Suppressor macrophage treated with lipopolysaccharide for 4 hours (primary cell): ENCODE measurements around the gene CELF1.

Experiments used
- DNase-seq: peaks from one replicate; pipeline ENCODE4 v3.0.0-alpha.2; 2020

CELF1 gene

GRCh38 chr11:47478651-47479329 lies 74.1 kb downstream of the CELF1 start:
- DNase-seq, result no peak

- no peak for DNase-seq
Measured at GRCh38 chr11:47477753-47478152, 75.2 kb downstream of the CELF1 start.

GRCh38 chr11:47477323-47477722 lies 75.6 kb downstream of the CELF1 start:
- DNase-seq, result peak; percentile 65

- no peak for DNase-seq
Measured at GRCh38 chr11:47470671-47471070, 82.3 kb downstream of the CELF1 start.

GRCh38 chr11:47469361-47470179 lies 83.4 kb downstream of the CELF1 start:
- peak; percentile 28 for DNase-seq

- DNase-seq, result peak; percentile 46
Measured at GRCh38 chr11:47468598-47469214, 84.2 kb downstream of the CELF1 start.

GRCh38 chr11:47467357-47467756 lies 85.6 kb downstream of the CELF1 start:
- no peak for DNase-seq

- no peak for DNase-seq
Measured at GRCh38 chr11:47466701-47467250, 86.2 kb downstream of the CELF1 start.

- no peak for DNase-seq
Measured at GRCh38 chr11:47466201-47466600, 86.7 kb downstream of the CELF1 start.

GRCh38 chr11:47464483-47464882 lies 88.4 kb downstream of the CELF1 start:
- DNase-seq, result no peak

GRCh38 chr11:47461876-47462275 lies 91.1 kb downstream of the CELF1 start:
- no peak for DNase-seq

GRCh38 chr11:47460571-47461235 lies 92.2 kb downstream of the CELF1 start:
- no peak for DNase-seq

GRCh38 chr11:47454258-47454671 lies 98.7 kb downstream of the CELF1 start:
- peak; percentile 63 for DNase-seq

GRCh38 chr11:47453365-47453764 lies 99.6 kb downstream of the CELF1 start:
- no peak for DNase-seq

- no peak for DNase-seq
Measured at GRCh38 chr11:47451990-47452389, 100.9 kb downstream of the CELF1 start.

- no peak for DNase-seq
Measured at GRCh38 chr11:47451436-47451835, 101.5 kb downstream of the CELF1 start.

GRCh38 chr11:47449541-47449940 lies 103.4 kb downstream of the CELF1 start:
- DNase-seq, result no peak

GRCh38 chr11:47448566-47449427 lies 104.1 kb downstream of the CELF1 start, which contains the start of gene RAPSN:
TSS of gene RAPSN (minus strand) at chr11:47449136. CDS start at chr11:47448964, 172 bp downstream.
- DNase-seq, result no peak

GRCh38 chr11:47447906-47448305 lies 105.0 kb downstream of the CELF1 start:
- no peak for DNase-seq

- DNase-seq, result no peak
Measured at GRCh38 chr11:47446833-47447232, 106.1 kb downstream of the CELF1 start.

- no peak for DNase-seq
Measured at GRCh38 chr11:47445840-47446239, 107.1 kb downstream of the CELF1 start.

GRCh38 chr11:47443817-47444216 lies 109.1 kb downstream of the CELF1 start:
- DNase-seq, result no peak
